Cardiac fibroblast (primary cell): ENCODE data around the gene TECPR1.

ENCODE experiments used
- DNase-seq, 2 donors: peaks; one replicate each; pipeline versions ENCODE4 v3.0.0 to v3.0.0-alpha.2; 2010; ENCODE audit warnings: low read depth in 2 of 2
- H3K4me3 ChIP-seq, 2 donors: replicated peaks in 1 of 2; 1 replicate in 1 of 2; 2 replicates in 1 of 2; pipeline ENCODE4 v1.5.1; 2011; ENCODE audit warnings: low read depth in 2 of 2, low read length in 2 of 2, mild to moderate bottlenecking in 2 of 2, moderate library complexity in 1 of 2
- TF ChIP-seq, protein P1 (sequence below): IDR thresholded peaks from one replicate; pipeline ENCODE4 v1.5.1; 2011; ENCODE audit warnings: low read depth, mild to moderate bottlenecking, low read length, inconsistent platforms

The TECPR1 gene

DNA sequence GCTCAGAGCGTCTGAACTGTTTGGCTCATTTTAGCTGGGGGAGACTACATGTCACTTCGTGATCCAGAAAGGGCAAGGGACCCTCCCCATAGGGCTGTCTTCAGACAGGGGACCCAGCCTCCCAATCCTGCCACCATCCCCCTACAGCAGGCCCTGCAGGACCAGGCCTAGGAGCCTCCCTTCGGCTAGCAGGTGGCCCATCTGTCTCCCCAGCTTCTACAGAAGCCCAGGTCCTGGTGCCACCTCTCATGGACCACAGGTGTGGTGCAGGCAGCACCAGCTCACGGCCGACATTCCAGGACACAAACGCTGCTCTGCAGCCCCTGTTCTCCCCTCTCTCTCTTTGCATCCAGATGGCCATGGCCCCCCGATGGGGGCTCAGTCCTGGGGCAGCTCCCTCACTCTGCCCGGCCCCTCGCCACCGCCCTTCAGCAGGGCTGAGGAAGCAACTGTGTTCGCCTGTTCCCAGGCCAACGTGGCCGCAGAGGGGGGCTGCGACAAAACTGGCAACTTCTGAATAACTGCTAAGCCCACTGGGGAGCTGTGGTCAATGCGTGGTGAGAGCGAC lies 10.3 kb downstream of the TECPR1 start:
- DNase-seq = no peak
- TF ChIP-seq, protein P1, sequence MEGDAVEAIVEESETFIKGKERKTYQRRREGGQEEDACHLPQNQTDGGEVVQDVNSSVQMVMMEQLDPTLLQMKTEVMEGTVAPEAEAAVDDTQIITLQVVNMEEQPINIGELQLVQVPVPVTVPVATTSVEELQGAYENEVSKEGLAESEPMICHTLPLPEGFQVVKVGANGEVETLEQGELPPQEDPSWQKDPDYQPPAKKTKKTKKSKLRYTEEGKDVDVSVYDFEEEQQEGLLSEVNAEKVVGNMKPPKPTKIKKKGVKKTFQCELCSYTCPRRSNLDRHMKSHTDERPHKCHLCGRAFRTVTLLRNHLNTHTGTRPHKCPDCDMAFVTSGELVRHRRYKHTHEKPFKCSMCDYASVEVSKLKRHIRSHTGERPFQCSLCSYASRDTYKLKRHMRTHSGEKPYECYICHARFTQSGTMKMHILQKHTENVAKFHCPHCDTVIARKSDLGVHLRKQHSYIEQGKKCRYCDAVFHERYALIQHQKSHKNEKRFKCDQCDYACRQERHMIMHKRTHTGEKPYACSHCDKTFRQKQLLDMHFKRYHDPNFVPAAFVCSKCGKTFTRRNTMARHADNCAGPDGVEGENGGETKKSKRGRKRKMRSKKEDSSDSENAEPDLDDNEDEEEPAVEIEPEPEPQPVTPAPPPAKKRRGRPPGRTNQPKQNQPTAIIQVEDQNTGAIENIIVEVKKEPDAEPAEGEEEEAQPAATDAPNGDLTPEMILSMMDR = no peak

DNA sequence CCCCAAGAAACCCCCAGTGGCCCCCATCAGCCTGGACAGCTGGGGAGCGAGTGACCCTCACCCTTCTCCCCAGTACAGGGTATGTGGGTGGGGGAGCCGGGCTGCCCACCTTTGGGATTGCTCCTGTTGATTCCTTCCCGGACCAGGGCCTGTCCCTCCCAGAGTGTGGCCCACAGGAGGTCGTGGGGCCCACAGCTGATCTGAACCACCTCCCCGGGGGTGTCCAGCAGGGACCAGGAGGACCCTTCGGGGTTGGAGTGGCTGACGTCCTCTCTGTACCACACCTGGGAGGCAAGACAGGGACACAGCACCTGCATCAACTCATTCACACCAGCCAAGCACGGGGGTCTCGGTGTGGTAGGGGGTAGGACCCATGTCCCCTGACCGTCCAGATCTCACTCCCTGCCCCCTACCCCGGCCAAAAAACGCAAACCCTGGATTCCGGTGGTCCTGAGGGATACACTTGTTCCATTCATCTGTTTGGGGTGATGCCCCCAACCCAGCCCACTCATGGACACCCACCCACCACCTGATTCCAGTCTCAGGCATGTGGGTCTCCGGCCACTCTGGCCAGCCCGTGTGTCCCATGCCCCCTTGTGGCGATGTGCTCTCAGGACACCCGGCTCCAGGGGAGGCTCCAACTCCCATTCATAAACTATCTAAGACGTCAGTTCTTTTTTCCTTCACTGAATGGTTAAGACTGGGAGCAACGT lies 10.9 kb downstream of the TECPR1 start:
- TF ChIP-seq, protein P1 = peak; percentile 83
- peak; percentile 53 to 55 for DNase-seq

More for the DNA sequence above, 10.3 kb downstream of the TECPR1 start:
- no peak overlapping the region for H3K4me3 ChIP-seq

DNA sequence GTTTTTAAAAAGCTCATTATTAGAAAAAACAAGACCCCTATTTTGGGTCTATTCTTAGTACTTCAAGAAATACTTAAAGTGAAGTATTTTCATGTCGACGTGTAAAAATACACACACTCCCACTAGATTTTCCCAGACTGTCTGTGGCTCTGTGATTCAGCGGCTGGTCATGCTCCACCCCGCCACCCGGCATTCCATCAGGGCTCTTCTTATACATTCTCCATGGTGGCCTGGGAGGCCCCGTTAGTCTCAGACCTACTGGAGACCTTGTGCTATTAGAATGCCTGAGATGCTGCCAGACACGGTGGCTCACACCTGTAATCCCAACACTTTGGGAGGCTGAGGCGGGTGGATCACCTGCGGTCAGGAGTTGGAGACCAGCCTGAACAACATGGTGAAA lies 13.1 kb downstream of the TECPR1 start:
- no peak overlapping the region for H3K4me3 ChIP-seq
- TF ChIP-seq, protein P1 = no peak
- peak in 1 of 2 donors; percentile 59 for DNase-seq

More for the DNA sequence above, 10.9 kb downstream of the TECPR1 start:
- H3K4me3 ChIP-seq = no peak overlapping the region

DNA sequence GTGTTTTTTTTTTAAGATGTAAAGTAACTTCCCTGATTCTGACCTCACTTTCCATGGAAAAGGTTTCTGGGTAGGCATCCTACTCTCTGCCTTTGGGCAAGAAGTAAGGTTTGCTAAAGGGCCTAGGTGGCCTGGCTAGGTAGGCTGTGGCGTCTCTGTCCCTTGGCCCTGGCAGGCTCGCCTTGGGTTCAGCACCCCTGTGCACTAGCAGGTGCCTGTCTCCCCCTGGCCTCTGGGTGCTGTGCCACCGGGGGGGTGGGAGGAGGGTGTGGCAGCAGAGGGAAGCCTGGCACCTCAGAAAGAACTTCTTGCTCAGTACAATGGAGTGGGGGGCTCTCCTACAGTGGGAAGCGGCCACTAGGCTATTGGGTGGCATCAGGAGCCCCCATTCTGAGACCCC lies 14.0 kb downstream of the TECPR1 start:
- no peak for DNase-seq
- TF ChIP-seq, protein P1 = no peak
- no peak overlapping the region for H3K4me3 ChIP-seq

GRCh38 chr7:98236355-98237185 lies 15.5 kb downstream of the TECPR1 start:
- DNase-seq = no peak
- TF ChIP-seq, protein P1 = no peak
- no peak overlapping the region for H3K4me3 ChIP-seq

- no peak overlapping the region for H3K4me3 ChIP-seq
- TF ChIP-seq, protein P1 = no peak
- no peak for DNase-seq
Observed at GRCh38 chr7:98235901-98236300, 16.1 kb downstream of the TECPR1 start.
